HG02943 (cell line): ENCODE results near the gene LNX1.
"Not testable (repeated sequence)": the region's sequence is repeated elsewhere in the genome, so short reads cannot be mapped to it uniquely, and the experiment has no call there.

Experiments used
- ATAC-seq: cut with Tn5 transposase; IDR thresholded peaks from one replicate; pipeline ENCODE4 v1.9.1; 2021; ENCODE audit warnings: mild to moderate bottlenecking, low read depth, moderate library complexity; ENCODE audit not compliant: unreplicated experiment

Gene LNX1

GRCh38 chr4:53477636-53478035, 113.7 kb downstream of the LNX1 start:
- ATAC-seq: no peak

- no peak for ATAC-seq
Observed at GRCh38 chr4:53477038-53477565, 114.2 kb downstream of the LNX1 start.

- ATAC-seq: no peak
Observed at GRCh38 chr4:53476232-53477037, 114.9 kb downstream of the LNX1 start.

GRCh38 chr4:53466576-53466975, 124.7 kb downstream of the LNX1 start:
- ATAC-seq: not testable (repeated sequence)

- ATAC-seq: no peak
Observed at GRCh38 chr4:53465891-53466290, 125.4 kb downstream of the LNX1 start.

- no peak for ATAC-seq
Observed at GRCh38 chr4:53465281-53465680, 126.0 kb downstream of the LNX1 start.

GRCh38 chr4:53463340-53463739, 127.9 kb downstream of the LNX1 start:
- no peak for ATAC-seq

GRCh38 chr4:53461244-53461643, 130.0 kb downstream of the LNX1 start:
- ATAC-seq: no peak

- no peak for ATAC-seq
Observed at GRCh38 chr4:53459548-53459947, 131.7 kb downstream of the LNX1 start.

- no peak for ATAC-seq
Observed at GRCh38 chr4:53456178-53456577, 135.1 kb downstream of the LNX1 start.

GRCh38 chr4:53455766-53456165, 135.5 kb downstream of the LNX1 start:
- ATAC-seq: no peak

- ATAC-seq: no peak
Observed at GRCh38 chr4:53453385-53453784, 137.9 kb downstream of the LNX1 start.

GRCh38 chr4:53450773-53451172, 140.5 kb downstream of the LNX1 start:
- ATAC-seq: no peak

- ATAC-seq: no peak
Observed at GRCh38 chr4:53444954-53445353, 146.3 kb downstream of the LNX1 start.

GRCh38 chr4:53441564-53441963, 149.7 kb downstream of the LNX1 start:
- ATAC-seq: no peak

GRCh38 chr4:53436251-53436650, 155.0 kb downstream of the LNX1 start:
- no peak for ATAC-seq

- ATAC-seq: no peak
Observed at GRCh38 chr4:53432528-53433424, 158.5 kb downstream of the LNX1 start.

- ATAC-seq: no peak
Observed at GRCh38 chr4:53431052-53431451, 160.2 kb downstream of the LNX1 start.

- ATAC-seq: no peak
Observed at GRCh38 chr4:53427366-53427765, 163.9 kb downstream of the LNX1 start.

GRCh38 chr4:53424280-53424679, 167.0 kb downstream of the LNX1 start:
- no peak for ATAC-seq

GRCh38 chr4:53422367-53422766, 168.9 kb downstream of the LNX1 start:
- no peak for ATAC-seq
